SW 1271 (cell line): ENCODE data around the gene FAM107B.
"Not testable (repeated sequence)": the region's sequence is repeated elsewhere in the genome, so short reads cannot be mapped to it uniquely, and the experiment has no call there.

Source experiments
- DNase-seq, 2 experiments: peaks; one replicate each; lab custom pipeline; 2025; lab: John Stamatoyannopoulos, UW

Gene FAM107B

GRCh38 chr10:14664345-14664744 is 110.4 kb downstream of the FAM107B start:
- no peak for DNase-seq

GRCh38 chr10:14661818-14662217 is 112.9 kb downstream of the FAM107B start:
- DNase-seq, result no peak

GRCh38 chr10:14660831-14661230 is 113.9 kb downstream of the FAM107B start:
- DNase-seq, result no peak

- no peak for DNase-seq
These were observed 115.0 kb downstream of the FAM107B start for GRCh38 chr10:14659626-14660196.

- DNase-seq, result not testable (repeated sequence)
These were observed 115.6 kb downstream of the FAM107B start for GRCh38 chr10:14659137-14659536.

- DNase-seq, result no peak
These were observed 116.2 kb downstream of the FAM107B start for GRCh38 chr10:14658331-14659127.

- DNase-seq, result no peak
These were observed 118.5 kb downstream of the FAM107B start for GRCh38 chr10:14656052-14656730.

- no peak for DNase-seq
These were observed 119.8 kb downstream of the FAM107B start for GRCh38 chr10:14654821-14655382.

GRCh38 chr10:14653271-14654161 is 121.2 kb downstream of the FAM107B start:
- DNase-seq, result peak in 1 of 2 experiments; percentile 66

GRCh38 chr10:14652816-14653215 is 121.9 kb downstream of the FAM107B start:
- no peak for DNase-seq

GRCh38 chr10:14652067-14652466 is 122.6 kb downstream of the FAM107B start:
- DNase-seq, result no peak

- DNase-seq, result no peak
These were observed 125.0 kb downstream of the FAM107B start for GRCh38 chr10:14649739-14650138.

GRCh38 chr10:14648946-14649345 is 125.8 kb downstream of the FAM107B start:
- no peak for DNase-seq

- DNase-seq, result no peak
These were observed 126.5 kb downstream of the FAM107B start for GRCh38 chr10:14648005-14648765.

GRCh38 chr10:14645239-14645960 is 129.3 kb downstream of the FAM107B start:
- DNase-seq, result no peak

- DNase-seq, result no peak
These were observed 135.1 kb downstream of the FAM107B start for GRCh38 chr10:14639637-14640036.

GRCh38 chr10:14635043-14635710 is 139.5 kb downstream of the FAM107B start:
- no peak for DNase-seq

GRCh38 chr10:14634572-14634971 is 140.1 kb downstream of the FAM107B start:
- DNase-seq, result not testable (repeated sequence)

GRCh38 chr10:14625765-14626525 is 148.8 kb downstream of the FAM107B start:
- DNase-seq, result no peak
